ENCODE results near the gene MAJIN.
"Not testable (repeated sequence)": the region's sequence is repeated elsewhere in the genome, so short reads cannot be mapped to it uniquely, and the experiment has no call there.

MAJIN gene

DNA sequence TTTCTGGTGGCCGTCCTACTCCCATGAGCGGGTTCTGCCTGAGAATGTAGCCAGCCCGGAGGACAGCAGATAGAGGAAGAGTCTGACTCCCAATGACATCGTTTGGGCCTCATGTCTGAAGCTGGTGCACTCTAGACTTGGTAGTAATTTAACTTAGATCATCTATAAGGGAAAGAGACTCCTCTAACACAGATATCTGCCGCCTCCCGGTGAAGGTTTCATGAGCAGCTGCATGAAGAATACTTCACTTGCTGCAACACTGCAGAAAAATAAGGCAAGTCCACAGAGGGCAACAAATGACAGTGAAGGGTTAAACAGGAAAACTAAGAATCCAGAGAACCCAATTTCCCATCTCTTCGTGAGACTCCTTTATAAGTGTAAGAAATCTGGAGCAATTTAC is 36.1 kb upstream of the MAJIN start:
- FAIRE-seq: no peak
- no peak for TF ChIP-seq POLR2AphosphoS5 (IDR thresholded peaks at IDR 0.05; ENCODE audit: low read depth, low read length)
- no peak for TF ChIP-seq POLR2A (IDR thresholded peaks at IDR 0.05; ENCODE audit: low read depth, low read length)
- no peak for TF ChIP-seq TAF1 (IDR thresholded peaks at IDR 0.05; ENCODE audit: borderline replicate concordance, low read depth, low read length)
- DNase-seq (ENCODE audit: insufficient read length): no peak

DNA sequence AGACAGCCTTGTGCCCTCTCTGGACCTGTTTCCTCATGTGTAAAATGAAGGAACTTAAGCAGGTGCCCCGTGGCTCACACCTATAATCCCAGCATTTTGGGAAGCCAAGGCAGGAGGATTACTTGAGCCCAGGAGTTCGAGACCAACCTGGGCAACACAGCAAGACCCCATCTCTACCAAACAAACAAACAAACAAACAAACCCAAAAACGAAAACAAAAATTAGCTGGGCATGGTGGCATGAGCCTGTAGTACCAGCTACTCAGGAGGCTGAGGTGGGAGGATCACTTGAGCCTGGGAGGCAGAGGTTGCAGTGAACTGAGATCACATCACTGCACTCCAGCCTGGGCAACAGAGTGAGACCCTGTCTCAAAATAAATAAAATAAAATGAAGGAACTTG is 32.1 kb upstream of the MAJIN start:
- not testable (repeated sequence) for FAIRE-seq; DNase-seq (ENCODE audit: insufficient read length)

DNA sequence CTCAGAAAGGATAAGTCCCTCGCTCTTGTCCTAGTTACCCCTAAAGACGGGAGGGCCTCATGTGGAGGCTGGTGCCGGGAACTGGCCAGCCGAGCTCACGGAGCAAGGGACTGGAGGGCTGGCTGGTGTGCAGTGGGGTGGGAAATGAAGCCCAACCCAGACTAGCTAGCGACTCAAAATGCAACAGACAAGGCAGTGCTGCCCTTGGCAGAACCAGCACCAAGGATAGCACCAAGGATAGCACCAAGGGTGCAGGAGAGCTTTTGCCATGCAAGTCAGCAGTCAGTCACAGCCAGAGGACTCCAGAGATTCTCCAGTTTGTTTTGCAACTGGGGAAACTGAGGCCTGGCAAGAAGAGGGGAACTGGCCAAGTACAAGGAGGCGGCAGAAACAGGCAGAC is 31.4 kb upstream of the MAJIN start:
- TF ChIP-seq TAF1 (IDR thresholded peaks at IDR 0.05; ENCODE audit: borderline replicate concordance, low read depth, low read length) (no peak), POLR2A (IDR thresholded peaks at IDR 0.05; ENCODE audit: low read depth, low read length) (no peak), POLR2AphosphoS5 (IDR thresholded peaks at IDR 0.05; ENCODE audit: low read depth, low read length) (no peak)
- DNase-seq (ENCODE audit: insufficient read length): no peak
- no peak for FAIRE-seq

DNA sequence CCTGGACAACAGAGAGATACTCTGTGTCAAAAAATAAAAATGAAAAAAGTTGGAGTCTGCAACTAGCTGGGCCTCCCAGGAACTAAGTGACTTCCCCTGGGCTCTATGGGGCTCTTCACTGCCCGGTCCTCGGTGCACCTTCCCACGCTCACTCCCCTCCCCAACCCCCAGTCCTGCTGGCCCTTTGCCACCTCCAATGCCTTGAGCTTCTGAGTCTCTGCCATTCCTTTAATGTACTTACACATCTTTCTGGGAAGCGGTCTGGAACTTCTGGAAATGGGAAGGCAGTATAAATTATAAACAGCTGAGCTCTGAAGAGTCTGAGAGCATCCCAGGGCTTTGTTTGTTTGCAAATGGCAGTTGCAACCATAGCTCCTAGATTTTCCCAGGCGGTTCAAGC is 30.8 kb upstream of the MAJIN start:
- DNase-seq (ENCODE audit: insufficient read length) (no peak), FAIRE-seq (no peak)
- no peak for TF ChIP-seq TAF1 (IDR thresholded peaks at IDR 0.05; ENCODE audit: borderline replicate concordance, low read depth, low read length)
- TF ChIP-seq POLR2AphosphoS5 (IDR thresholded peaks at IDR 0.05; ENCODE audit: low read depth, low read length): no peak
- no peak for TF ChIP-seq POLR2A (IDR thresholded peaks at IDR 0.05; ENCODE audit: low read depth, low read length)

DNA sequence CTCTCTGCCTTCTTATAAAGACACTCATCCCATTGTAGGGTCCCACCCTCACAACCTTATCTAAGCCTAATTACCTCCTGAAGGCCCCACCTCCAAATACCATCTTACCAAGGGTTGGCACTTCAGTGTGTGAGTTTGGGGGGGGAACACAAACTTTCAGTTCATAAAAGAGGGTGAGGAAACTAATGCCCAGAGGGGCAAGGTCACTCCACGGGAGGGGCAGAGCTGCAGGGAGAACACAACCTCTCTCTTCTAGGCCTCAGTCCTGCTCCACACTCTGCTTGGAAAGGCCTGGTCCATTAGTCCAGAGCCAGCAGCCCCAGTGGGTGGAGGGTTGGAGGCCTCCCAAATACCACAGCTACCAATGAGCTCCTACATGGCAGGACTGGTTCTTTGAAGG is 27.6 kb upstream of the MAJIN start:
- no peak for FAIRE-seq
- DNase-seq (ENCODE audit: insufficient read length): no peak
- no peak for TF ChIP-seq POLR2AphosphoS5 (IDR thresholded peaks at IDR 0.05; ENCODE audit: low read depth, low read length)
- no peak for TF ChIP-seq POLR2A (IDR thresholded peaks at IDR 0.05; ENCODE audit: low read depth, low read length)
- TF ChIP-seq TAF1 (IDR thresholded peaks at IDR 0.05; ENCODE audit: borderline replicate concordance, low read depth, low read length): no peak

DNA sequence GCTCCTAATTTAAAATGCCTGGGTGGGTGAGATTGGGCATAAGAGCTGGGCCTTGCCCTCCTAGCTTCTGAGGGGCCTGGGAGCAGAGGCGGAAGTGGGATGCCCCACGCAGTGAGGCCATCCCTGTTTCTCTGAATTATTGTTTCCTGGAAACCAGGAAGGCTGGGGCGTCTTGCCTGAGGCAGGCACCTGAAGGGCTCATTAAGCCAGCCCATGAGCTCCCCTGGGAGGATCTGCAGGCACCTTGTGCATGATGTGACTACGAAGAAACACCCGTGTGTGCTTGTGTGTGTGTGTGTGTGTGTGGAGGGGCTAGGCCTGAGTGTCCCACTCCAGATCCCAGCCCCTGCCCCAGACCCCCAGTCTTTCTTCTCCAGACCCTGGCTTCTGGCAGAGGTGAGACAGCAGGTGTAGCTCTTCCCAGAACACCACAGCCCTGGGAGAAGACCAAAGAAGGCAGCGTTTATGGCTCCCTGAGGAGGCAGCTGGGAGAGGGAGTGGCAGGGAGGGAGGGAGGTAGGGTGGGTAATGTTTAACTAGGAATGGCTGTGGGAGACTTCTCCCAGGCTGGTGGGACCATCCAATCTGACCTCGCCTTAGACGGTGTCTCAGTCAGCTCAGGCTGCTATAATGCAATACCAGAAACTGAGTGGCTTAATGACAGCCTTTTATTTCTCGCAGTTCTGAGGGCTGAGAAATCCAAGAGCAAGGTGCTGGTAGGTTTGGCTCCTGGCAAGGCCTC is 27.0 kb upstream of the MAJIN start:
- FAIRE-seq (no peak), DNase-seq (ENCODE audit: insufficient read length) (no peak)
- TF ChIP-seq POLR2AphosphoS5 (IDR thresholded peaks at IDR 0.05; ENCODE audit: low read depth, low read length) (no peak), POLR2A (IDR thresholded peaks at IDR 0.05; ENCODE audit: low read depth, low read length) (no peak), TAF1 (IDR thresholded peaks at IDR 0.05; ENCODE audit: borderline replicate concordance, low read depth, low read length) (no peak)

- DNase-seq (ENCODE audit: insufficient read length): no peak
- TF ChIP-seq TAF1 (IDR thresholded peaks at IDR 0.05; ENCODE audit: borderline replicate concordance, low read depth, low read length) (no peak), POLR2AphosphoS5 (IDR thresholded peaks at IDR 0.05; ENCODE audit: low read depth, low read length) (no peak), POLR2A (IDR thresholded peaks at IDR 0.05; ENCODE audit: low read depth, low read length) (no peak)
- no peak for FAIRE-seq
These were observed 26.2 kb upstream of the MAJIN start for GRCh38 chr11:64998141-64998540.

GRCh38 chr11:64996710-64997380 is 24.9 kb upstream of the MAJIN start, which contains the start of gene BATF2:
TSS of gene BATF2 (minus strand) at chr11:64996971. CDS start at chr11:64996914, 57 bp downstream.
- DNase-seq (ENCODE audit: insufficient read length) (peak; percentile 46), FAIRE-seq (peak; percentile 62)
- no peak for TF ChIP-seq TAF1 (IDR thresholded peaks at IDR 0.05; ENCODE audit: borderline replicate concordance, low read depth, low read length)

DNA sequence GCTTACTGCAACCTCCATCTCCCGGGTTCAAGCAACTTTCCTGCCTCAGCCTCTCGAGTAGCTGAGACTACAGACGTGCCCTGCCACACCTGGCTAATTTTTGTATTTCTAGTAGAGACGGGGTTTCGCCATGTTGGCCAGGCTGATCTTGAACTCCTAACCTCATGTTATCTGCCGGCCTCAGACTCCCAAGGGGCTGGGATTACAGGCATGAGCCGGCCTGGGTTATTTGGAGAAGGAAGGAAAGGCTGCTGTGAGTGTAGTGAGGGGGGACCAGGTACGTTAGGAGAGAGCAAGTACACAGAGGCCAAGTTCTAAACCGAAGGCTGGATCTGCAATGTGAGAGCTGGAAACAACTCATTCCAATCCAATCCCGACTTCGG is 24.4 kb upstream of the MAJIN start:
- TF ChIP-seq TAF1 (IDR thresholded peaks at IDR 0.05; ENCODE audit: borderline replicate concordance, low read depth, low read length) (no peak), POLR2AphosphoS5 (IDR thresholded peaks at IDR 0.05; ENCODE audit: low read depth, low read length) (no peak), POLR2A (IDR thresholded peaks at IDR 0.05; ENCODE audit: low read depth, low read length) (no peak)

GRCh38 chr11:64994318-64994717 is 22.4 kb upstream of the MAJIN start:
- FAIRE-seq: no peak
- DNase-seq (ENCODE audit: insufficient read length): no peak
- no peak for TF ChIP-seq POLR2AphosphoS5 (IDR thresholded peaks at IDR 0.05; ENCODE audit: low read depth, low read length)
- no peak for TF ChIP-seq TAF1 (IDR thresholded peaks at IDR 0.05; ENCODE audit: borderline replicate concordance, low read depth, low read length)
- TF ChIP-seq POLR2A (IDR thresholded peaks at IDR 0.05; ENCODE audit: low read depth, low read length): no peak

More for the DNA sequence above, 24.4 kb upstream of the MAJIN start:
- FAIRE-seq (peak; percentile 9), DNase-seq (ENCODE audit: insufficient read length) (no peak)

DNA sequence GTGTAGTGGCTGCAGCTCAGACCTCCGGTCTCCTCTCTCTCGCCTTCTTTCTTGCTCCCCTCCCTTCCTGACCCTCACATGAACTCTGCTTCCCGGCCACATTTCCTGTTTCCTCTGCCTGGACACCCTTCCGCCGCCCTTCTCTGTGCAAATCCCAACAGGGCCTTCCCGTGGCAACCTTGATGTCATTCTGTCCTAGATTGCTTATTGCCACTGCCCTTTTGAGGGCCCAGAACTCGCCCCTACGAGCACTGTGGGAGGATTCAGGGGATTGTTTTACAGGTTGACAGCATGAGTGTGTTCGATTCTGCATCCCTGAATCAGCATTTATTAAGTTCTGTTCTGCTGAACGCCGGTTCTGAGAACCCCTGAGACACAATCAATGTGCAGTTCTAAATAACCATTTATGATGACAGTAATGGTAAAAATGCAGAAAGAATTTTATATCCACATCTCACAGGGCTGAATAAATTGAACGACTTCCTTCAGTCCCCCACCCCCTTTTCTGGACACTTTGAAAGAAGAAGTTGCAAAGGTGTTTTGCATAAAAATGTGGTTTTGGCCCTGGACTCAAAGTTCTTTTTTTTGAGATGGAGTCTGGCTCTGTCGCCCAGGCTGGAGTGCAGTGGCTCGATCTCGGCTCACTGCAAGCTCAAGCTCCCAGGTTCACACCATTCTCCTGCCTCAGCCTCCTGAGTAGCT is 18.5 kb upstream of the MAJIN start:
- TF ChIP-seq POLR2A (IDR thresholded peaks at IDR 0.05; ENCODE audit: low read depth, low read length) (no peak), POLR2AphosphoS5 (IDR thresholded peaks at IDR 0.05; ENCODE audit: low read depth, low read length) (no peak), TAF1 (IDR thresholded peaks at IDR 0.05; ENCODE audit: borderline replicate concordance, low read depth, low read length) (no peak)
- DNase-seq (ENCODE audit: insufficient read length) (no peak), FAIRE-seq (peak; percentile 79)

DNA sequence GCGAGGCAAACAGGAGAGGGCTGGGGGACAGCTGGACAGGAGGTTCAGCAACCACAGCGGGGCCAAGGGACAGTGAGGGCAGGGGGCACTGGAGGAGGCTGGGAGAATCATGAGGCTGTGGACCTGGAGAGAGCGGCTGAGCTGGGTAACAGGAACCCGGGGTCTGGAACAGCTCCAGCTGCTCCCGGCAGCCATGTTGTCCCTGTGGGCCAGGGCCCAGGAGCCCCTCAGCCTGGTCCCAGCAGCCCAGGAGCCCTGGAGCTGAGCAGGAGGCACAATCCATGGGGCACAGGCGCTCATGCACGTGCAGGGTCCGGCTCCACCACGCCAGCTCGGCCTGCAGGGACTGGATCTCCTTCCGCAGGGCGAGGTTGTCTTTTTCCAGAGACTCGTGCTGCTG is 17.5 kb upstream of the MAJIN start:
- FAIRE-seq: no peak
- no peak for DNase-seq (ENCODE audit: insufficient read length)
- TF ChIP-seq POLR2A (IDR thresholded peaks at IDR 0.05; ENCODE audit: low read depth, low read length): no peak
- TF ChIP-seq POLR2AphosphoS5 (IDR thresholded peaks at IDR 0.05; ENCODE audit: low read depth, low read length): no peak
- no peak for TF ChIP-seq TAF1 (IDR thresholded peaks at IDR 0.05; ENCODE audit: borderline replicate concordance, low read depth, low read length)
